Hematopoietic multipotent progenitor cell treated with erythropoietin and hydrocortisone succinate and interleukin-3 and kit ligand, for 4 days (in vitro differentiated cells): Measurements from ENCODE around the gene PCDHGA1.
"Not testable (repeated sequence)": the region's sequence is repeated elsewhere in the genome, so short reads cannot be mapped to it uniquely, and the experiment has no call there.

Experiments used
- DNase-seq: peaks from one replicate; pipeline ENCODE4 v3.0.0-alpha.2; 2015

Gene PCDHGA1

GRCh38 chr5:141383345-141383744, 53.0 kb downstream of the PCDHGA1 start:
- no peak for DNase-seq

GRCh38 chr5:141384471-141385267, 54.4 kb downstream of the PCDHGA1 start:
- DNase-seq: no peak

- DNase-seq: peak; percentile 62
These were observed 57.4 kb downstream of the PCDHGA1 start, which contains the start of gene PCDHGB4 for GRCh38 chr5:141387557-141388311. Gene PCDHGB4, plus strand, starts transcription at chr5:141387698. Its CDS starts 187 bp downstream, at chr5:141387885.

- DNase-seq: no peak
These were observed 58.3 kb downstream of the PCDHGA1 start for GRCh38 chr5:141388661-141389060.

GRCh38 chr5:141389153-141390042, 59.1 kb downstream of the PCDHGA1 start:
- no peak for DNase-seq

- peak; percentile 10 for DNase-seq
These were observed 62.3 kb downstream of the PCDHGA1 start, which contains the start of gene PCDHGA8 for GRCh38 chr5:141392429-141393198. Gene PCDHGA8, plus strand, starts transcription at chr5:141392633. Its CDS starts 181 bp downstream, at chr5:141392814.

GRCh38 chr5:141393267-141393666, 63.0 kb downstream of the PCDHGA1 start:
- DNase-seq: no peak

GRCh38 chr5:141394401-141395187, 64.3 kb downstream of the PCDHGA1 start:
- DNase-seq: not testable (repeated sequence)

GRCh38 chr5:141397756-141398551, 67.6 kb downstream of the PCDHGA1 start, which contains the start of gene PCDHGB5:
Gene PCDHGB5, plus strand, starts transcription at chr5:141397947. Its CDS starts 181 bp downstream, at chr5:141398128.
- DNase-seq: peak; percentile 70

GRCh38 chr5:141398608-141399007, 68.3 kb downstream of the PCDHGA1 start:
- no peak for DNase-seq

GRCh38 chr5:141399555-141400258, 69.4 kb downstream of the PCDHGA1 start:
- DNase-seq: no peak

- DNase-seq: peak; percentile 49
These were observed 72.4 kb downstream of the PCDHGA1 start, which contains the start of gene PCDHGA9 for GRCh38 chr5:141402553-141403243. Gene PCDHGA9, plus strand, starts transcription at chr5:141402778. Its CDS starts 175 bp downstream, at chr5:141402953.

GRCh38 chr5:141403387-141403786, 73.1 kb downstream of the PCDHGA1 start:
- DNase-seq: no peak

- peak; percentile 62 for DNase-seq
These were observed 77.6 kb downstream of the PCDHGA1 start, which contains the start of gene PCDHGB6 for GRCh38 chr5:141407790-141408505. Gene PCDHGB6, plus strand, starts transcription at chr5:141408021. Its CDS starts 182 bp downstream, at chr5:141408203.

GRCh38 chr5:141409598-141410306, 79.4 kb downstream of the PCDHGA1 start:
- DNase-seq: no peak

GRCh38 chr5:141411575-141411974, 81.3 kb downstream of the PCDHGA1 start:
- no peak for DNase-seq
